Neuronal stem cell (in vitro differentiated cells): ENCODE results near the gene FHIT.

Source experiments
- DNase-seq: peaks from one replicate; pipeline ENCODE4 v3.0.0-alpha.2; 2013; ENCODE audit warnings: low spot score
- H2AFZ ChIP-seq: one replicate; pipeline ENCODE4 v1.6.1; 2013; ENCODE audit warnings: mild to moderate bottlenecking, low read length, inconsistent platforms
- H2AK5ac ChIP-seq: 2 replicates; pipeline ENCODE4 v1.6.1; 2013; ENCODE audit warnings: low read depth, mild to moderate bottlenecking, inconsistent platforms, low read length, moderate library complexity, mixed read lengths
- H2BK120ac ChIP-seq: 2 replicates; pipeline ENCODE4 v1.6.1; 2013; ENCODE audit warnings: low read depth, mild to moderate bottlenecking, inconsistent platforms, low read length, moderate library complexity, mixed read lengths
- H2BK12ac ChIP-seq: one replicate; pipeline ENCODE4 v1.6.1; 2013; ENCODE audit warnings: low read length, inconsistent platforms
- H2BK15ac ChIP-seq: 2 replicates; pipeline ENCODE4 v1.6.1; 2013; ENCODE audit warnings: mild to moderate bottlenecking, low read length, inconsistent platforms, mixed read lengths
- H2BK5ac ChIP-seq: one replicate; pipeline ENCODE4 v1.6.1; 2013; ENCODE audit warnings: inconsistent platforms, mild to moderate bottlenecking, low read length, moderate library complexity
- H3K14ac ChIP-seq: one replicate; pipeline ENCODE4 v1.6.1; 2013; ENCODE audit warnings: low read length, inconsistent platforms
- H3K18ac ChIP-seq: 2 replicates; pipeline ENCODE4 v1.6.1; 2013; ENCODE audit warnings: low read length, inconsistent platforms
- H3K23ac ChIP-seq: 2 replicates; pipeline ENCODE4 v1.6.1; 2013; ENCODE audit warnings: low read depth, mild to moderate bottlenecking, mixed read lengths, low read length, inconsistent platforms; ENCODE audit not compliant: poor library complexity
- H3K27ac ChIP-seq: replicated peaks from 3 replicates; pipeline ENCODE4 v1.5.1; 2013; ENCODE audit warnings: low read length, inconsistent platforms
- H3K27me3 ChIP-seq, 3 experiments: 2 replicates each; pipeline ENCODE4 v1.6.1; 2013; ENCODE audit warnings: low read length in 3 of 3, mild to moderate bottlenecking in 2 of 3, inconsistent platforms in 1 of 3, low read depth in 1 of 3, mixed read lengths in 1 of 3, moderate library complexity in 1 of 3; ENCODE audit not compliant: control insufficient read depth in 3 of 3, insufficient read depth in 3 of 3
- H3K36me3 ChIP-seq, 2 donors: replicated peaks in 1 of 2; 2 replicates each; pipeline ENCODE4 v1.6.1; 2013; ENCODE audit warnings: low read length in 2 of 2; ENCODE audit not compliant: control insufficient read depth in 2 of 2, insufficient read depth in 2 of 2
- H3K4ac ChIP-seq: 2 replicates; pipeline ENCODE4 v1.6.1; 2013; ENCODE audit warnings: inconsistent platforms, mild to moderate bottlenecking, low read length, moderate library complexity
- H3K4me1 ChIP-seq, 2 donors: 1 replicate in 1 of 2; 2 replicates in 1 of 2; pipeline ENCODE4 v1.6.1; 2013; ENCODE audit warnings: low read length in 2 of 2, low read depth in 1 of 2; ENCODE audit not compliant: control insufficient read depth in 2 of 2, insufficient read depth in 1 of 2
- H3K4me2 ChIP-seq: one replicate; pipeline ENCODE4 v1.6.1; 2013; ENCODE audit warnings: mild to moderate bottlenecking, low read length, inconsistent platforms; ENCODE audit not compliant: insufficient read depth, poor library complexity, severe bottlenecking
- H3K4me3 ChIP-seq, 2 donors: 2 replicates each; pipeline ENCODE4 v1.5.1; 2013; ENCODE audit warnings: low read length in 2 of 2, mild to moderate bottlenecking in 2 of 2, inconsistent platforms in 1 of 2, moderate library complexity in 1 of 2
- H3K79me1 ChIP-seq: one replicate; pipeline ENCODE4 v1.6.1; 2013; ENCODE audit warnings: low read depth, mild to moderate bottlenecking, inconsistent platforms, low read length, moderate library complexity
- H3K9ac ChIP-seq: one replicate; pipeline ENCODE4 v1.6.1; 2013; ENCODE audit warnings: mild to moderate bottlenecking, low read depth, low read length, inconsistent platforms; ENCODE audit not compliant: poor library complexity
- H3K9me3 ChIP-seq, 2 donors: replicated peaks in 1 of 2; 2 replicates each; pipeline versions ENCODE3 to v1.6.1; 2013; ENCODE audit warnings: low read length in 2 of 2, mild to moderate bottlenecking in 2 of 2, inconsistent platforms in 1 of 2, low read depth in 1 of 2, mixed read lengths in 1 of 2, moderate library complexity in 1 of 2; ENCODE audit not compliant: control insufficient read depth in 2 of 2, insufficient read depth in 1 of 2
- H4K8ac ChIP-seq: one replicate; pipeline ENCODE4 v1.6.1; 2013; ENCODE audit warnings: low read depth, mild to moderate bottlenecking, inconsistent platforms, low read length, moderate library complexity
- H4K91ac ChIP-seq: one replicate; pipeline ENCODE4 v1.6.1; 2013; ENCODE audit warnings: low read length, low read depth, mild to moderate bottlenecking, inconsistent platforms; ENCODE audit not compliant: poor library complexity
- WGBS, 2 donors: extraction: QIAGEN DNeasy Blood & Tissue Kit; methylation state at CpG; one replicate each; pipeline ENCODE4 v1.1.7; 2013; ENCODE audit warnings: missing lambda C conversion rate in 2 of 2, mixed read lengths in 1 of 2; ENCODE audit not compliant: insufficient read length in 2 of 2, insufficient replicate concordance in 1 of 2; ENCODE audit errors: extremely low coverage in 2 of 2; 5-methylcytosine and 5-hydroxymethylcytosine counted together

The FHIT gene

DNA sequence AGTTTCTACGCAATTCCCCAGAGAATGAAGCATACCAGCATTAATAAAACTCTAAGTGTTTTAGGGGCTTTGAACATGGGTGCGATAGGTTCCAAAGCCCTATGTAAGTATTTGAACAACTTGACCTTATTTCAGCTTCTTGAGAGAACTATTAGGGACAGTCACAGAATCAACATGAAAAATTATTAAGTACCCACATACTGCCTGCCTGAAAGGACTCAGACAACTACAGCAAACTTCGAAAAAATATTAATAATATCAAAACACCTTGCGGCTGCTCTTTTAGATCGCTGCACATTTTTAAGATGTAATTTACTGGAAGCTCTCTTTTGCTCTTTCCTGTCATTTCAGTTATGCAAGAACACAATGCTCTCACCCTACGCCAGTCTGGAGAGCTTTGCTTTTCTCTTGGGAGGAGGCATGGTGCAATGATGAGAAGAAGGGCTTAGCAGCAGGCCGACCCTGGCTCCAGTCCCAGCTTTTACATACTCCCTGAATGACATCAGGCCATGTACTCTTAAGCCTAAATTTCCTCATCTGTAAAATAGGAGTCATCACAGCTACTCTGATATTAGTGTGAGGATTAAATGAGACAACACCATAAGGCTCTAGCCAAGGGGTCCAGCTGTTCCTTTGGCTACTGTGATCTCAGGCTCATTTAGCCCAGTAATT is 640.7 kb downstream of the FHIT start:
- Histone ChIP-seq H3K23ac (no peak overlapping the region), H3K36me3 (no peaks in the 10 kb centered on the region), H3K18ac (no peak overlapping the region), H4K91ac (no peak overlapping the region), H2AK5ac (no peak overlapping the region), H3K79me1 (no peaks in the 10 kb centered on the region), H3K4ac (no peak overlapping the region), H2BK120ac (no peak overlapping the region), H3K27me3 (no peaks in the 10 kb centered on the region), H3K4me2 (no peak overlapping the region), H4K8ac (no peak overlapping the region), H3K4me1 (no peaks in the 10 kb centered on the region), H2BK15ac (no peak overlapping the region), H2AFZ (no peak overlapping the region), H3K9me3 (peaks cover 0 to 2% of the 10 kb centered on the region in 2 donors), H3K4me3 (no peak overlapping the region), H3K9ac (no peak overlapping the region), H3K14ac (no peak overlapping the region), H2BK12ac (no peak overlapping the region), H3K27ac (no peak overlapping the region), H2BK5ac (no peak overlapping the region)
- no peak for DNase-seq
- WGBS, 2 donors, result no CpG with 5 or more reads among the region's 7 CpGs

DNA sequence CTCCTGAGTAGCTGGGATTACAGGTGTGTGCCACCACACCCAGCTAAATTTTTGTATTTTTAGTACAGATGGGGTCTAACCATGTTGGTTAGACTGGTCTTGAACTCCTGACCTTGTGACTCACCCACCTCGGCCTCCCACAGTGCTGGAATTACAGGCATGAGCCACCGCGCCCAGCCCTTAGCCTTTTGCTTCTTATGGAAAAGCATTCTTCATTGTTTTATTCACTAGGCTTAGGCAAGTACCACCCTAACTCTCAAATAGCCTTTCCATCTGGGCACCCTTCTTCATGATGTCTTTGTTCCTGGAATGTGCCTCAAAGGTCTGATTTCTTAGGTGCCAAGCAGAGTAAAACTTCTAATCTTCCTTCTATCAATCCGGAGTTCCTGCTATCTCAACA is 641.8 kb downstream of the FHIT start:
- no CpG with 5 or more reads among the region's 4 CpGs for WGBS, 2 donors
- DNase-seq, result no peak
- Histone ChIP-seq H3K4me2 (no peak overlapping the region), H2AK5ac (no peak overlapping the region), H4K91ac (no peak overlapping the region), H3K79me1 (no peaks in the 10 kb centered on the region), H3K27me3 (no peaks in the 10 kb centered on the region), H4K8ac (no peak overlapping the region), H3K18ac (no peak overlapping the region), H3K4me3 (no peak overlapping the region), H2BK120ac (no peak overlapping the region), H2BK5ac (no peak overlapping the region), H2AFZ (no peak overlapping the region), H3K36me3 (no peaks in the 10 kb centered on the region), H2BK15ac (no peak overlapping the region), H3K27ac (no peak overlapping the region), H3K23ac (no peak overlapping the region), H3K4ac (no peak overlapping the region), H3K9me3 (peaks cover 0 to 2% of the 10 kb centered on the region in 2 donors), H3K4me1 (no peaks in the 10 kb centered on the region), H3K14ac (no peak overlapping the region), H3K9ac (no peak overlapping the region), H2BK12ac (no peak overlapping the region)

DNA sequence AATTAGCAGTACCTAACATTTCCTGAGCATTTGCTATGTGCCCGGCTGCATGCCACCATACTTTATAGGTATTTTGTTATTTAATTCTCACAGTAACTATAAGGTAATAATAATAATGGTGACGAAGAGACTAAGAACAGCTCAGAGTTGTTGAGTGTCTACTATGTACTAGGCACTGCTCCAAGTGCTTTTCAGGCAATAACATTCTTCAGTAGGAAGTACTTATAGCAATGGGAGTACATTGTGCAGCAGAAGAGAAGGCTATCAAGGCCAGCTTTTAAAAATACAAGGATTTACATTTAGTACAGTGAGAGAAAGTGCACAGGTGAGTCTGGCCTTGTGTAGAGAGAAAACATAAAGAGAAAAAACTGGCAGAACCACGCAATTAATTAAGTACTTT is 647.4 kb downstream of the FHIT start:
- H3K18ac ChIP-seq, result no peak overlapping the region
- no peak overlapping the region for H2BK120ac ChIP-seq
- no peaks in the 10 kb centered on the region for H3K9me3 ChIP-seq
- peaks cover 0 to 3% of the 10 kb centered on the region in 2 donors for H3K4me1 ChIP-seq
- H3K27me3 ChIP-seq, result no peaks in the 10 kb centered on the region
- no peak overlapping the region for H3K4ac ChIP-seq
- H2AFZ ChIP-seq, result no peak overlapping the region
- no peaks in the 10 kb centered on the region for H3K79me1 ChIP-seq
- H2BK12ac ChIP-seq, result no peak overlapping the region
- no peak overlapping the region for H3K14ac ChIP-seq
- H4K8ac ChIP-seq, result no peak overlapping the region
- DNase-seq, result no peak
- no CpG with 5 or more reads among the region's 3 CpGs for WGBS, 2 donors
- no peak overlapping the region for H2BK15ac ChIP-seq
- H4K91ac ChIP-seq, result no peak overlapping the region
- H2AK5ac ChIP-seq, result no peak overlapping the region
- H3K36me3 ChIP-seq, result no peaks in the 10 kb centered on the region
- H3K27ac ChIP-seq, result no peak overlapping the region
- H3K23ac ChIP-seq, result no peak overlapping the region
- H3K4me3 ChIP-seq, result no peak overlapping the region
- H3K9ac ChIP-seq, result no peak overlapping the region
- H3K4me2 ChIP-seq, result no peak overlapping the region
- no peak overlapping the region for H2BK5ac ChIP-seq

DNA sequence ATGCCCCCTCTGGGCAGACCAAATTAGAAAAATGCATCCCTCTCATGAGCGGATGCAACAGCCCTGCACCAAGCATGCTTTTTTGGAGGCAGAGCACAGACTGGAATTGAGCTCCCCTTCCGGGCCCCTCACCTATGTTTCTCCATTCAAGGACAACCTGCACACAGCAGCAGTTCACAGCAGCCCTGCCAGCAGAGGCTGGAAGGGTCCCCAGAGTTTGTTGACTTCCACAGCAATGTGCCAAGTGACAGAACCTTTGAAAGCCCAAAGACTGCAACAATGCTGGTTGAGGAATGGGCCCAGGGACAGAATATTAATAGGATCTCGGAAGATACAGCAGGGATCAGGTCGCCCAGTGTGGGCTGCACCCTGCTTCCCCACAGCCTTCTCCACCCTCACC is 650.4 kb downstream of the FHIT start:
- no peak overlapping the region for H4K91ac ChIP-seq
- no peak overlapping the region for H3K27ac ChIP-seq
- no peak overlapping the region for H2AFZ ChIP-seq
- no peak for DNase-seq
- no peaks in the 10 kb centered on the region for H3K27me3 ChIP-seq
- no CpG with 5 or more reads among the region's 4 CpGs for WGBS, 2 donors
- no peak overlapping the region for H2BK15ac ChIP-seq
- no peak overlapping the region for H2BK12ac ChIP-seq
- no peak overlapping the region for H3K4me2 ChIP-seq
- H3K23ac ChIP-seq, result no peak overlapping the region
- H3K9me3 ChIP-seq, result no peaks in the 10 kb centered on the region
- no peaks in the 10 kb centered on the region for H3K79me1 ChIP-seq
- peak overlapping the region; percentile 31 for H3K14ac ChIP-seq
- no peak overlapping the region for H2AK5ac ChIP-seq
- no peak overlapping the region for H2BK5ac ChIP-seq
- no peak overlapping the region for H4K8ac ChIP-seq
- H3K4me1 ChIP-seq, result peaks cover 0 to 3% of the 10 kb centered on the region in 2 donors
- no peak overlapping the region for H2BK120ac ChIP-seq
- no peak overlapping the region for H3K4me3 ChIP-seq
- no peaks in the 10 kb centered on the region for H3K36me3 ChIP-seq
- H3K9ac ChIP-seq, result peak overlapping the region; percentile 50
- peak overlapping the region; percentile 39 for H3K18ac ChIP-seq
- no peak overlapping the region for H3K4ac ChIP-seq
